HepG2 (cell line): Measurements from ENCODE around the gene MEX3C. TPM values are rescaled to one million over a fixed set of nuclear protein-coding genes. Genes with fewer than 3 reads are reported as not detected.

Source experiments
- SALL1 ChIP-seq: sonication (generic); formaldehyde crosslinking; IDR thresholded peaks from 2 replicates; pipeline ENCODE4 v1.8.0; 2022; ENCODE audit warnings: mild to moderate bottlenecking, missing genetic modification reagents
- TBX2 ChIP-seq: sonication (generic); formaldehyde crosslinking; IDR thresholded peaks from 2 replicates; pipeline ENCODE4 v1.5.0; 2020; ENCODE audit warnings: missing genetic modification reagents, mild to moderate bottlenecking, borderline replicate concordance
- ZBTB42 ChIP-seq: sonication (generic); formaldehyde crosslinking; IDR thresholded peaks from 2 replicates; pipeline ENCODE4 v1.5.0; 2020; ENCODE audit warnings: mild to moderate bottlenecking, missing genetic modification reagents
- ZFX ChIP-seq: sonication (generic); formaldehyde crosslinking; IDR thresholded peaks from 2 replicates; pipeline ENCODE4 v1.4.0; 2020; ENCODE audit warnings: mild to moderate bottlenecking, low read depth, missing genetic modification reagents, moderate library complexity
- ZFY ChIP-seq: sonication (generic); formaldehyde crosslinking; IDR thresholded peaks from 2 replicates; pipeline ENCODE4 v1.4.0; 2020; ENCODE audit warnings: missing genetic modification reagents
- ZNF614 ChIP-seq: IDR thresholded peaks from 2 replicates; pipeline ENCODE4 v1.6.1; 2018; ENCODE audit warnings: missing biosample characterization, missing genetic modification reagents, inconsistent platforms, borderline replicate concordance
- ZNF790 ChIP-seq: sonication (generic); formaldehyde crosslinking; IDR thresholded peaks from 2 replicates; pipeline ENCODE4 v1.8.0; 2022; ENCODE audit warnings: missing genetic modification reagents, mild to moderate bottlenecking, borderline replicate concordance
- polyA plus RNA-seq, 8 experiments: library from polyadenylated mRNA; depleted of rRNA in 3 of 8; stranded (reverse) in 7 of 8; unstranded in 1 of 8; fragments of >200 nt; fragmentation: Illumina TruSeq in 4 of 8; extraction: Trizol in 4 of 8; gene quantifications; 2 replicates each; pipeline versions ENCODE4 v1.2.1 to v1.2.3, GENCODE V29; 2011 to 2016; ENCODE audit warnings: low read depth in 4 of 8, missing spikeins in 1 of 8, mixed read lengths in 1 of 8; ENCODE audit not compliant: insufficient read depth in 1 of 8
- total RNA-seq, 5 experiments: library from RNA; depleted of rRNA; stranded (reverse); fragments of >200 nt; fragmentation: Illumina TruSeq; extraction: Trizol; gene quantifications; 2 replicates each; pipeline ENCODE4 v1.2.3, GENCODE V29; 2016; ENCODE audit warnings: low read depth in 1 of 5
- TF ChIP-seq, protein P1 (sequence below): sonication (generic); formaldehyde crosslinking; IDR thresholded peaks from 2 replicates; pipeline ENCODE4 v1.5.0; 2020; ENCODE audit warnings: mild to moderate bottlenecking, missing genetic modification reagents, borderline replicate concordance
- TF ChIP-seq, protein P2 (sequence below): sonication (generic); formaldehyde crosslinking; IDR thresholded peaks from 2 replicates; pipeline ENCODE4 v1.4.0; 2020; ENCODE audit warnings: mild to moderate bottlenecking, missing genetic modification reagents
- TF ChIP-seq, protein P3 (sequence below): sonication (generic); formaldehyde crosslinking; IDR thresholded peaks from 2 replicates; pipeline ENCODE4 v1.8.1; 2023; ENCODE audit warnings: mild to moderate bottlenecking, missing genetic modification reagents
- TF ChIP-seq, protein P4 (sequence below): sonication (generic); formaldehyde crosslinking; IDR thresholded peaks from 2 replicates; pipeline ENCODE4 v1.4.0; 2020; ENCODE audit warnings: missing genetic modification reagents

MEX3C gene
- total and polyA plus RNA-seq, 2 of the 13 experiments (the other 11 are each of a cell fraction or from before 2014, with no cell fraction given) = 34.8 to 36.4 TPM

DNA sequence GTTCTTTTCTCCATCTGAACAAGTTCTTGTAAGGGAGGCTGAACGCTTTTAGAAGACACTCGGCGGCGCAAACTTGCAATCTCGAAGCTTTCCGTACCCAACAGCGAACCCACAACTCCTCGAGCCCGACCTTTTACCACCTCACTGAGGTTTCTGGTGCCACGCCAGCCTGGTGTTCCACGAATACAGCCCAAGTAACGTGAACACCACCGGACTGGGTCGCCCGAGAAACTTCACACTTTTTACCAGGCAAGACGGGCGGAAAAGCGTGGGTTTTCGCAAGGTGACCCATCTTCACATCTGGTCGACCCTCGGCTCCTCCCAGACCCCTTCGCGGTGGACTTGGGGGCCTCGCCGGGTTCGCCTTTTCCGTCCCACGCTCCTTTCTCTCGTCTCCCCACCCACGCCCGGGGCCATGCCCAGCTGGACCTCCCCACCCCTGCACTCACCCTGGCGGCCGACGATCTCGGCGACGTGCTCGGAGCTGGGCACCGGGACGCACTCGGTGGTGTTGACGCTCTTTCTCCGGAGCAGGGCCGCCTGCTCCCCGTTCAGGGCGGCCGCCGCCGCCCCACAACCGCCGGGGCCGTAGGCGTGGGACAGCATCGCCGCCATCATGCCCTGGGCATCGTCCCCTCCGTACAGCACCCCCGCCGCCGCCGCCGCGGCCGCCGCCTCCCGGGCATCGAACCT is 1.2 kb downstream of the MEX3C start (continued):
- TF ChIP-seq, protein P1, sequence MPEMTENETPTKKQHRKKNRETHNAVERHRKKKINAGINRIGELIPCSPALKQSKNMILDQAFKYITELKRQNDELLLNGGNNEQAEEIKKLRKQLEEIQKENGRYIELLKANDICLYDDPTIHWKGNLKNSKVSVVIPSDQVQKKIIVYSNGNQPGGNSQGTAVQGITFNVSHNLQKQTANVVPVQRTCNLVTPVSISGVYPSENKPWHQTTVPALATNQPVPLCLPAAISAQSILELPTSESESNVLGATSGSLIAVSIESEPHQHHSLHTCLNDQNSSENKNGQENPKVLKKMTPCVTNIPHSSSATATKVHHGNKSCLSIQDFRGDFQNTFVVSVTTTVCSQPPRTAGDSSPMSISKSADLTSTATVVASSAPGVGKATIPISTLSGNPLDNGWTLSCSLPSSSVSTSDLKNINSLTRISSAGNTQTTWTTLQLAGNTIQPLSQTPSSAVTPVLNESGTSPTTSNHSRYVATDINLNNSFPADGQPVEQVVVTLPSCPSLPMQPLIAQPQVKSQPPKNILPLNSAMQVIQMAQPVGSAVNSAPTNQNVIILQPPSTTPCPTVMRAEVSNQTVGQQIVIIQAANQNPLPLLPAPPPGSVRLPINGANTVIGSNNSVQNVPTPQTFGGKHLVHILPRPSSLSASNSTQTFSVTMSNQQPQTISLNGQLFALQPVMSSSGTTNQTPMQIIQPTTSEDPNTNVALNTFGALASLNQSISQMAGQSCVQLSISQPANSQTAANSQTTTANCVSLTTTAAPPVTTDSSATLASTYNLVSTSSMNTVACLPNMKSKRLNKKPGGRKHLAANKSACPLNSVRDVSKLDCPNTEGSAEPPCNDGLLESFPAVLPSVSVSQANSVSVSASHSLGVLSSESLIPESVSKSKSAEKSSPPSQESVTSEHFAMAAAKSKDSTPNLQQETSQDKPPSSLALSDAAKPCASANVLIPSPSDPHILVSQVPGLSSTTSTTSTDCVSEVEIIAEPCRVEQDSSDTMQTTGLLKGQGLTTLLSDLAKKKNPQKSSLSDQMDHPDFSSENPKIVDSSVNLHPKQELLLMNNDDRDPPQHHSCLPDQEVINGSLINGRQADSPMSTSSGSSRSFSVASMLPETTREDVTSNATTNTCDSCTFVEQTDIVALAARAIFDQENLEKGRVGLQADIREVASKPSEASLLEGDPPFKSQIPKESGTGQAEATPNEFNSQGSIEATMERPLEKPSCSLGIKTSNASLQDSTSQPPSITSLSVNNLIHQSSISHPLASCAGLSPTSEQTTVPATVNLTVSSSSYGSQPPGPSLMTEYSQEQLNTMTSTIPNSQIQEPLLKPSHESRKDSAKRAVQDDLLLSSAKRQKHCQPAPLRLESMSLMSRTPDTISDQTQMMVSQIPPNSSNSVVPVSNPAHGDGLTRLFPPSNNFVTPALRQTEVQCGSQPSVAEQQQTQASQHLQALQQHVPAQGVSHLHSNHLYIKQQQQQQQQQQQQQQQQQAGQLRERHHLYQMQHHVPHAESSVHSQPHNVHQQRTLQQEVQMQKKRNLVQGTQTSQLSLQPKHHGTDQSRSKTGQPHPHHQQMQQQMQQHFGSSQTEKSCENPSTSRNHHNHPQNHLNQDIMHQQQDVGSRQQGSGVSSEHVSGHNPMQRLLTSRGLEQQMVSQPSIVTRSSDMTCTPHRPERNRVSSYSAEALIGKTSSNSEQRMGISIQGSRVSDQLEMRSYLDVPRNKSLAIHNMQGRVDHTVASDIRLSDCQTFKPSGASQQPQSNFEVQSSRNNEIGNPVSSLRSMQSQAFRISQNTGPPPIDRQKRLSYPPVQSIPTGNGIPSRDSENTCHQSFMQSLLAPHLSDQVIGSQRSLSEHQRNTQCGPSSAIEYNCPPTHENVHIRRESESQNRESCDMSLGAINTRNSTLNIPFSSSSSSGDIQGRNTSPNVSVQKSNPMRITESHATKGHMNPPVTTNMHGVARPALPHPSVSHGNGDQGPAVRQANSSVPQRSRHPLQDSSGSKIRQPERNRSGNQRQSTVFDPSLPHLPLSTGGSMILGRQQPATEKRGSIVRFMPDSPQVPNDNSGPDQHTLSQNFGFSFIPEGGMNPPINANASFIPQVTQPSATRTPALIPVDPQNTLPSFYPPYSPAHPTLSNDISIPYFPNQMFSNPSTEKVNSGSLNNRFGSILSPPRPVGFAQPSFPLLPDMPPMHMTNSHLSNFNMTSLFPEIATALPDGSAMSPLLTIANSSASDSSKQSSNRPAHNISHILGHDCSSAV (CRISPR knock-in tag) = no peak
- TF ChIP-seq, protein P2, sequence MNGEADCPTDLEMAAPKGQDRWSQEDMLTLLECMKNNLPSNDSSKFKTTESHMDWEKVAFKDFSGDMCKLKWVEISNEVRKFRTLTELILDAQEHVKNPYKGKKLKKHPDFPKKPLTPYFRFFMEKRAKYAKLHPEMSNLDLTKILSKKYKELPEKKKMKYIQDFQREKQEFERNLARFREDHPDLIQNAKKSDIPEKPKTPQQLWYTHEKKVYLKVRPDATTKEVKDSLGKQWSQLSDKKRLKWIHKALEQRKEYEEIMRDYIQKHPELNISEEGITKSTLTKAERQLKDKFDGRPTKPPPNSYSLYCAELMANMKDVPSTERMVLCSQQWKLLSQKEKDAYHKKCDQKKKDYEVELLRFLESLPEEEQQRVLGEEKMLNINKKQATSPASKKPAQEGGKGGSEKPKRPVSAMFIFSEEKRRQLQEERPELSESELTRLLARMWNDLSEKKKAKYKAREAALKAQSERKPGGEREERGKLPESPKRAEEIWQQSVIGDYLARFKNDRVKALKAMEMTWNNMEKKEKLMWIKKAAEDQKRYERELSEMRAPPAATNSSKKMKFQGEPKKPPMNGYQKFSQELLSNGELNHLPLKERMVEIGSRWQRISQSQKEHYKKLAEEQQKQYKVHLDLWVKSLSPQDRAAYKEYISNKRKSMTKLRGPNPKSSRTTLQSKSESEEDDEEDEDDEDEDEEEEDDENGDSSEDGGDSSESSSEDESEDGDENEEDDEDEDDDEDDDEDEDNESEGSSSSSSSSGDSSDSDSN (CRISPR knock-in tag) = peak; percentile 64; the same call in 1 of the 2 replicates
- TF ChIP-seq ZBTB42 (CRISPR knock-in tag) (0 out of 2 replicates have a peak, but pooled peaks have one; percentile 61), SALL1 (CRISPR knock-in tag) (peak; percentile 28; the same call in 1 of the 2 replicates), ZNF614 (CRISPR knock-in tag) (no peak), ZFX (0 out of 2 replicates have a peak, but pooled peaks have one; percentile 1), ZFY (CRISPR knock-in tag) (0 out of 2 replicates have a peak, but pooled peaks have one; percentile 0), TBX2 (peak; percentile 21; the same call in 1 of the 2 replicates), ZNF790 (no peak)
- TF ChIP-seq, protein P3, sequence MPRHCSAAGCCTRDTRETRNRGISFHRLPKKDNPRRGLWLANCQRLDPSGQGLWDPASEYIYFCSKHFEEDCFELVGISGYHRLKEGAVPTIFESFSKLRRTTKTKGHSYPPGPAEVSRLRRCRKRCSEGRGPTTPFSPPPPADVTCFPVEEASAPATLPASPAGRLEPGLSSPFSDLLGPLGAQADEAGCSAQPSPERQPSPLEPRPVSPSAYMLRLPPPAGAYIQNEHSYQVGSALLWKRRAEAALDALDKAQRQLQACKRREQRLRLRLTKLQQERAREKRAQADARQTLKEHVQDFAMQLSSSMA (CRISPR knock-in tag) = no peak
- TF ChIP-seq, protein P4, sequence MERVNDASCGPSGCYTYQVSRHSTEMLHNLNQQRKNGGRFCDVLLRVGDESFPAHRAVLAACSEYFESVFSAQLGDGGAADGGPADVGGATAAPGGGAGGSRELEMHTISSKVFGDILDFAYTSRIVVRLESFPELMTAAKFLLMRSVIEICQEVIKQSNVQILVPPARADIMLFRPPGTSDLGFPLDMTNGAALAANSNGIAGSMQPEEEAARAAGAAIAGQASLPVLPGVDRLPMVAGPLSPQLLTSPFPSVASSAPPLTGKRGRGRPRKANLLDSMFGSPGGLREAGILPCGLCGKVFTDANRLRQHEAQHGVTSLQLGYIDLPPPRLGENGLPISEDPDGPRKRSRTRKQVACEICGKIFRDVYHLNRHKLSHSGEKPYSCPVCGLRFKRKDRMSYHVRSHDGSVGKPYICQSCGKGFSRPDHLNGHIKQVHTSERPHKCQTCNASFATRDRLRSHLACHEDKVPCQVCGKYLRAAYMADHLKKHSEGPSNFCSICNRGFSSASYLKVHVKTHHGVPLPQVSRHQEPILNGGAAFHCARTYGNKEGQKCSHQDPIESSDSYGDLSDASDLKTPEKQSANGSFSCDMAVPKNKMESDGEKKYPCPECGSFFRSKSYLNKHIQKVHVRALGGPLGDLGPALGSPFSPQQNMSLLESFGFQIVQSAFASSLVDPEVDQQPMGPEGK (CRISPR knock-in tag) = 0 out of 2 replicates have a peak, but pooled peaks have one; percentile 14
